HG03432 (cell line): ENCODE results near the gene FBXO11.
"Not testable (repeated sequence)": the region's sequence is repeated elsewhere in the genome, so short reads cannot be mapped to it uniquely, and the experiment has no call there.

ENCODE experiments used
- ATAC-seq: cut with Tn5 transposase; IDR thresholded peaks from one replicate; pipeline ENCODE4 v1.9.1; 2021; ENCODE audit warnings: mild to moderate bottlenecking, moderate library complexity; ENCODE audit not compliant: unreplicated experiment

Gene FBXO11

GRCh38 chr2:47906157-47907038 lies at the start of gene FBXO11:
Gene FBXO11 (minus strand): TSS chr2:47906498. CDS start chr2:47905720, 778 bp downstream.
- peak; percentile 88 for ATAC-seq

- no peak for ATAC-seq
These were observed 44.3 kb upstream of the FBXO11 start for GRCh38 chr2:47950340-47951301.

GRCh38 chr2:47946593-47946992 lies 40.3 kb upstream of the FBXO11 start:
- no peak for ATAC-seq

GRCh38 chr2:47945046-47945781 lies 38.9 kb upstream of the FBXO11 start:
- no peak for ATAC-seq

- no peak for ATAC-seq
These were observed 35.6 kb upstream of the FBXO11 start for GRCh38 chr2:47941936-47942335.

GRCh38 chr2:47937677-47938076 lies 31.4 kb upstream of the FBXO11 start:
- no peak for ATAC-seq

- ATAC-seq, result no peak
These were observed 28.8 kb upstream of the FBXO11 start for GRCh38 chr2:47935071-47935470.

GRCh38 chr2:47918043-47918442 lies 11.7 kb upstream of the FBXO11 start:
- no peak for ATAC-seq

GRCh38 chr2:47917276-47917961 lies 11.1 kb upstream of the FBXO11 start:
- no peak for ATAC-seq

- no peak for ATAC-seq
These were observed 10.1 kb upstream of the FBXO11 start for GRCh38 chr2:47916412-47916811.

- not testable (repeated sequence) for ATAC-seq
These were observed 4.4 kb upstream of the FBXO11 start for GRCh38 chr2:47910662-47911061.

- ATAC-seq, result no peak
These were observed 2.4 kb upstream of the FBXO11 start for GRCh38 chr2:47908682-47909081.

- peak; percentile 34 for ATAC-seq
These were observed 912 bp upstream of the FBXO11 start for GRCh38 chr2:47907039-47907781.

GRCh38 chr2:47905386-47906156 lies 727 bp downstream of the FBXO11 start:
- peak; percentile 13 for ATAC-seq

- ATAC-seq, result no peak
These were observed 2.4 kb downstream of the FBXO11 start for GRCh38 chr2:47903781-47904490.

- not testable (repeated sequence) for ATAC-seq
These were observed 4.4 kb downstream of the FBXO11 start for GRCh38 chr2:47901892-47902291.

- ATAC-seq, result no peak
These were observed 5.4 kb downstream of the FBXO11 start for GRCh38 chr2:47900857-47901256.
